Subcutaneous adipose tissue (tissue), 4 donors: ENCODE data around the gene PHAX. TPM values are rescaled to one million over a fixed set of nuclear protein-coding genes. Genes with fewer than 3 reads are reported as not detected.

Source experiments
- total RNA-seq, 4 donors: library from RNA; depleted of rRNA; stranded (reverse); fragments of >200 nt; gene quantifications; one replicate each; pipeline ENCODE4 v1.1.0, GENCODE V29; 2016
- TF ChIP-seq, protein P1 (sequence below): fragments of 450-650 bp; IDR thresholded peaks from one replicate; pipeline ENCODE4 v1.5.1; 2016; ENCODE audit warnings: low read depth, mild to moderate bottlenecking, control low read depth, antibody characterized with exemption, moderate library complexity

Gene PHAX, protein sequence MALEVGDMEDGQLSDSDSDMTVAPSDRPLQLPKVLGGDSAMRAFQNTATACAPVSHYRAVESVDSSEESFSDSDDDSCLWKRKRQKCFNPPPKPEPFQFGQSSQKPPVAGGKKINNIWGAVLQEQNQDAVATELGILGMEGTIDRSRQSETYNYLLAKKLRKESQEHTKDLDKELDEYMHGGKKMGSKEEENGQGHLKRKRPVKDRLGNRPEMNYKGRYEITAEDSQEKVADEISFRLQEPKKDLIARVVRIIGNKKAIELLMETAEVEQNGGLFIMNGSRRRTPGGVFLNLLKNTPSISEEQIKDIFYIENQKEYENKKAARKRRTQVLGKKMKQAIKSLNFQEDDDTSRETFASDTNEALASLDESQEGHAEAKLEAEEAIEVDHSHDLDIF
- 10 to 100 TPM; 53.5 to 85.3 (median 70.8) TPM for total RNA-seq

DNA sequence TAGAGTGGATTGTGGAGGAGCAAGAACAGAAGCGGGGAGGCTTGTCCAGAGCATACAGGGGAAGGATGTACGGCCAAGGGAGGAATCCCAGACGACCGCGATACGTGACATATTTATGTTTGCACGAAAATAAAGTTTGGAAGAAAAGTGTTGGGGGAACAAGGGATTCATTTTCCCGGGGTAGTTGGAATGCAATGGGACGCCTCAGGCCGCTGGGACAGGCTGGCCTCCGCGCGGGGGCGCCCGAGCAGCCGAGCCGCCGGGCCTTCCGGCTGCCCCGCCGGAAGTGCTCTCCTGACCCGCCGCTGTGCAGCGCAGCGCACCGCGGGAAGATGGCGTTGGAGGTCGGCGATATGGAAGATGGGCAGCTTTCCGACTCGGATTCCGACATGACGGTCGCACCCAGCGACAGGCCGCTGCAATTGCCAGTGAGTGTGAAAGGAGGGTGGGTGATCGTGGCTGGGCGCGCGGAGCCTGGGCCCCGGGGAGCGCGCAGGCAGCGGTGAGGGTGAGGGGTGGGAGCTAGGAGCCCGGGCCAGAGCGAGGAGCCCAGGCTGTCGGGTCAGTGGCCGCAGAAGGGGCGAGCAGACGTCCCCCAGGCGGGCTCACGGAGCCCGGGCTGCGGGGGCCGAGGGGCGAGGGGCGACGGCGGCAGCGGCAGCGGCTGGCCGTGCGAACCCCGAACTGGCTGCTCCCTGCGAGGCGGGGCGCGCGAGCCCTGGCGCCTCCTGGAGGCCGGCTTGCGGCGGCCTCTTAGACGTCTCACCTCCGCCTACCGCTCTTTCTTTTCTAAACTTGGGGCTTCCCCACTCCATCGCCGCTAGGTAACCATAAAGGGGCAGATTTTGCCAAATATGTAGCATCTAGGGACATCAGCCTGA, at the start of gene PHAX:
TSS of gene PHAX (plus strand) at position 317 of the 881 bp plus-strand sequence. CDS start at position 333, 16 bp downstream.
- TF ChIP-seq, protein P1, sequence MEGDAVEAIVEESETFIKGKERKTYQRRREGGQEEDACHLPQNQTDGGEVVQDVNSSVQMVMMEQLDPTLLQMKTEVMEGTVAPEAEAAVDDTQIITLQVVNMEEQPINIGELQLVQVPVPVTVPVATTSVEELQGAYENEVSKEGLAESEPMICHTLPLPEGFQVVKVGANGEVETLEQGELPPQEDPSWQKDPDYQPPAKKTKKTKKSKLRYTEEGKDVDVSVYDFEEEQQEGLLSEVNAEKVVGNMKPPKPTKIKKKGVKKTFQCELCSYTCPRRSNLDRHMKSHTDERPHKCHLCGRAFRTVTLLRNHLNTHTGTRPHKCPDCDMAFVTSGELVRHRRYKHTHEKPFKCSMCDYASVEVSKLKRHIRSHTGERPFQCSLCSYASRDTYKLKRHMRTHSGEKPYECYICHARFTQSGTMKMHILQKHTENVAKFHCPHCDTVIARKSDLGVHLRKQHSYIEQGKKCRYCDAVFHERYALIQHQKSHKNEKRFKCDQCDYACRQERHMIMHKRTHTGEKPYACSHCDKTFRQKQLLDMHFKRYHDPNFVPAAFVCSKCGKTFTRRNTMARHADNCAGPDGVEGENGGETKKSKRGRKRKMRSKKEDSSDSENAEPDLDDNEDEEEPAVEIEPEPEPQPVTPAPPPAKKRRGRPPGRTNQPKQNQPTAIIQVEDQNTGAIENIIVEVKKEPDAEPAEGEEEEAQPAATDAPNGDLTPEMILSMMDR: no peak

DNA sequence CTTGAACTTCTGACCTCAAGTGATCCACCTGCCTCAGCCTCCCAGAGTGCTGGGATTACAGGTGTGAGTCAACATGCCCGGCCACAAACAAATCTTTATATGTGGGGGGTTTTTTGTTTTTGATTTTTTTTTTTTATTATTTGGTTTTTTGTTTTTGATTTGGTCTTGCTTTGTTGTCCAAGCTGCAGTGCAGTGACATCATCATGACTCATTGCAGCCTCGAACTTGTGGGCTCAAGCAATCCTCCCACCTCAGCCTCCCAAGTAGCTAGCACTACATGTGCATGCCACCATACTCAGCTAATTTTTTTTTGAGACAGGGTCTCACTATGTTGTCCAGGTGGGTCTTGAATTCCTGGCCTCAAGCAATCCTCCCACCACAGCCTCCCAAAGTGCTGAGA, 48.1 kb upstream of the PHAX start:
- TF ChIP-seq, protein P1: no peak

DNA sequence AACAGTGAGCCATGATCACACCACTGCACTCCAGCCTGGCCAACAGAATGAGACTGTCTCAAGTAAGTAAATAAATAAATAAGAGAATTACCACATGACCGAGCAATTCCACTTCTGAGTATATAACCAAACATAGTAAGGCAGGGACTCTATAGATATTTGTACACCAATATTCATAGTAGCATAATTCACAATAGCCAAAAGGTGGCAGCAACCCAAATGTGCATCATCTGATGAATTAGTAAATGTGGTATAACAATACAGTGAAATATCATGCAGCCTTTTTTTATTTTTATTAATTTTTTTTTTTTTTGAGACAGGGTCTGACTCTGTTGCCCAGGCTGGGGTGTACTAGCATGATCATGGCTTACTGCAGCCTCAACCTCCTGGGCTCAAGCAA, 38.8 kb upstream of the PHAX start:
- TF ChIP-seq, protein P1: no peak

DNA sequence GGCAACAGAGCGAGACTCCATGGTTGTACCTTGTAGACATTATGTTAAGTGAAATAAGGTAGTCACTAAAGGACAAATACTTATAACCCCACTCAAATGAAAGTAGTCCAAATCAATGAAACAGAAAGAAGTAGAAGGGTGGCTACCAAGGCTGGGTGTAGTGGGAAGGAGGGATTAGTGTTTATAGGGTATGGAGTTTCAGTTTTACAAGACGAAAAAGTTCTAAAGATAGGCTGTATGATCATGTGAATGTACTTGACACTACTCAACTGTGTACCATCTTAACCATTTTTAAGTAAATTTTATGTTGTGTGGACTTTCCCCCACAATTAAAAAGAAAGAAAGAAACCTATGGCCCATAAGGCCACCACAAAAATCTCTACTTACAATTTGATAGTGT, 37.9 kb upstream of the PHAX start:
- TF ChIP-seq, protein P1: no peak

DNA sequence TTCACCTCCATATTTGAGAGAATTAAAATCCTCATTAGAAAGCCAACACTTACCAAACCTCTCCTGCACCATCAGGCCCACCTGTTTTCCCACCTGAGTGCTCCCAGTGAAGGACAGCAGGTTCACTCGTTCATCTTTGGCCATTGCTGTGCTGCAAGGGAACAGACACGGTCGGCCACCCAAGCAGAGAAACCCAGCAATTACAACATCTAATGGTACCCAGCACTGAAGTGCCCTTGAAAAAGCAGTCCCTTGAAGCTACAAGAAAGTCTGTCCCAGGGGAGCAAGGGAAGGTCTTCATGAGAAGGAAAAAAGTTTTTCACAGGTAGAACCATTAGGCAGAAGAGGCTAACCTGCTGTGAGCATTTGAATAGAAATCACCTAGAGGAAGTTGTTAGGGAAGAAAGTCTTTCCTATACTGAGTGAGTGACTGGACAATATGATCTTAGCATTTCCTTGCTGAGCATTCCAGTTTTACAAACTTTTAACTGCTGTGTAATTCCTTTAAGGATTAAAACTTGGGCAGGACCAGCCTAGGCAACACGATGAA, 32.5 kb upstream of the PHAX start:
- TF ChIP-seq, protein P1: no peak

DNA sequence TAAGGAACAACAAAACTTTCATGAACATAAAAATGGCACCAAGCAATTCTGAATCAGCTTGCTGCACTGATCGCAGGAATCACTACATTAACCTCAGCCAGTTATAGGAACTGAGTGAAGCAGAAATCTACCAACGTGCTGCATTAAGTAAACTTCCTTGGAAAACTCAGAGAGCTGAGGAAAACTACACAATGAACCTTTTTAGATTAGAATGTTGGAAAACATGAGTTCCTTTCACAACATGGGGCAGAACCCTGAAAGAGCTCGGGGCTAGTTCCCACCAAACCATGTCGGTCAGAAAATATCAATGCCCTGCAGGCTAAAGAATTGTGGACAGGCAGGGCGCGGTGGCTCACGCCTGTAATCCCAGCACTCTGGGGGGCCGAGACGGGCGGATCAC, 25.1 kb upstream of the PHAX start:
- TF ChIP-seq, protein P1: no peak

DNA sequence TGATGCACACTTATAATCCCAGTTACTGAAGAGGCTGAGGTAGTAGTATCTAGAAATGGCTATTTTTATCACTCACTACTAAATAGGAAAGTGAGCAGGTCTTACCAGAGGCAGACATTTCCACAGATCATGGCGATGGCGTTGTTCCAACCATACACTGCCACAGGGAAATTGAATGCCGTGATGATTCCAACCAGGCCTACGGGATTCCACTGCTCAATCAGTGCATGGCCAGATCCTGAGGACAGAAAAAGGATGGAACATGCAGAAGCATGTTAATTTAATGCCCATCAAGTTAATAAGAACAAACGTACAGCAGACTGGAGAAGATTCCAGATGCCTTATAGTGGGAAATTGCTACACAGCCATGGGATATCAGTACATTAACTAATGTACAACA, 23.8 kb upstream of the PHAX start:
- TF ChIP-seq, protein P1: no peak
